ENCODE measurements around the gene ZNF804A. TPM values are rescaled to one million over a fixed set of nuclear protein-coding genes. Genes with fewer than 3 reads are reported as not detected.

ZNF804A gene
- total RNA-seq, 1 experiment from 2014 or later = 3.4 TPM

DNA sequence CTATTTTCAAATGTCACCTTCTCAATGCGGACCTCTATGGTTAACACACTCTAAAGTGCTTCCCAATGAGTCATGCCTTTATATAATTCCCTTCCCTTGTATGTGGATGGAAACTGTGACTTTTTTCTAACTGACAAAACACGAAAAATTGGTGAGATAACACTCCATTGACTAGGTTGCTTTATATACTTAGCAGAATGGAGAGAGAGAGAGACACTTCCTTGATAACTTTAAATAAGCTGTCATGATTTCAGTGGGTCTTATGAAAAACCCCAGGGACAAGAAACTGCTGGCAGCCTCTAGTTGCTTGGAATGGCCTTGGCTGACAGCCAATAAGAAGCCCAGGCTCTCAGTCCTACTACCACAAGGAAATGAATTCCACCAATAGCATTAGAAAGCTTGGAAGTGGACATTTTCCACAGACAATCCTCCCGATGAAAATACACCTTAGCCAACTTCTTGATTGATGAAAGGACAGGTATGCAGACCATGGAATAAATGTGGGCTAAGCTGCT lies 322.2 kb downstream of the ZNF804A start:
- DNase-seq (ENCODE audit: low spot score) = peak; percentile 66
- POLR2A ChIA-PET (ENCODE audit: low non-redundant PET) = no interaction called here
- no TSS peak for BruUV-seq (replicated peaks)
- Histone ChIP-seq H3K4me1 (ENCODE audit: insufficient read depth, low read length, poor library complexity, severe bottlenecking) (peaks cover 8% of the 10 kb centered on the region), H3K27ac (ENCODE audit: low read depth, low read length, poor library complexity, severe bottlenecking) (no peak overlapping the region), H3K9me3 (ENCODE audit: low read depth, low read length, poor library complexity, severe bottlenecking) (peaks cover 5% of the 10 kb centered on the region), H3K4me3 (ENCODE audit: low read depth, low read length, poor library complexity, severe bottlenecking) (no peak overlapping the region), H3K36me3 (ENCODE audit: insufficient read depth, low read length, poor library complexity, severe bottlenecking) (no peaks in the 10 kb centered on the region), H3K27me3 (replicated peaks; ENCODE audit: insufficient read depth, low read depth, low read length, poor library complexity) (no peaks in the 10 kb centered on the region)
- CTCF ChIA-PET = no interaction called here
- TF ChIP-seq, protein P1, sequence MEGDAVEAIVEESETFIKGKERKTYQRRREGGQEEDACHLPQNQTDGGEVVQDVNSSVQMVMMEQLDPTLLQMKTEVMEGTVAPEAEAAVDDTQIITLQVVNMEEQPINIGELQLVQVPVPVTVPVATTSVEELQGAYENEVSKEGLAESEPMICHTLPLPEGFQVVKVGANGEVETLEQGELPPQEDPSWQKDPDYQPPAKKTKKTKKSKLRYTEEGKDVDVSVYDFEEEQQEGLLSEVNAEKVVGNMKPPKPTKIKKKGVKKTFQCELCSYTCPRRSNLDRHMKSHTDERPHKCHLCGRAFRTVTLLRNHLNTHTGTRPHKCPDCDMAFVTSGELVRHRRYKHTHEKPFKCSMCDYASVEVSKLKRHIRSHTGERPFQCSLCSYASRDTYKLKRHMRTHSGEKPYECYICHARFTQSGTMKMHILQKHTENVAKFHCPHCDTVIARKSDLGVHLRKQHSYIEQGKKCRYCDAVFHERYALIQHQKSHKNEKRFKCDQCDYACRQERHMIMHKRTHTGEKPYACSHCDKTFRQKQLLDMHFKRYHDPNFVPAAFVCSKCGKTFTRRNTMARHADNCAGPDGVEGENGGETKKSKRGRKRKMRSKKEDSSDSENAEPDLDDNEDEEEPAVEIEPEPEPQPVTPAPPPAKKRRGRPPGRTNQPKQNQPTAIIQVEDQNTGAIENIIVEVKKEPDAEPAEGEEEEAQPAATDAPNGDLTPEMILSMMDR (conservative IDR thresholded peaks at IDR 0.05; ENCODE audit: low read depth, low read length) = no peak
- TF ChIP-seq EZH2 (IDR thresholded peaks at IDR 0.05; ENCODE audit: borderline replicate concordance, low read depth, low read length, poor library complexity, severe bottlenecking) = no peak
- intact Hi-C loops (cut with micrococcal nuclease; ENCODE audit: unreplicated experiment) = no loop called here

DNA sequence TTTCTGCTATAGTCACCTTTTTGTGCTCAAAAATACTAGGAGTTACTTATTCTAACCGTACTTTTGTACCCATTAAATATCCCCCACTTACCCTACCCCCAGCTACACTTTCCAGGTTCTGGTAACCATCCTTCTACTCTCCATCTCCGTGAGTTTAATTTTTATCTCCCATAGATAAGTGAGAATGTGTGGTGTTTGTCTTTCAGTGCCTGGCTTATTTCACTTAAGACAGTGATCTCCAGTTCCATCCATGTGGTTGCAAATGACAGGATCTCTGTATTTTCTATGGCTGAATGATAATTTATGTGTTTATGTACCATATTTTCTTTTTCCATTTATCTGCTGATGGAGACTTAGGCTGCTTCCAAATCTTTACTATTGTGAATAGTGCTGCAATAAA lies 323.3 kb downstream of the ZNF804A start:
- POLR2A ChIA-PET (ENCODE audit: low non-redundant PET) = interaction anchor here (0.6 kb wide), 1 partner anchor 280 kb away, joined by 3 read pairs; no protein-coding TSS in a partner anchor
- intact Hi-C loops (cut with micrococcal nuclease; ENCODE audit: unreplicated experiment) = no loop called here
- H3K9me3 ChIP-seq (ENCODE audit: low read depth, low read length, poor library complexity, severe bottlenecking) = peaks cover 17% of the 10 kb centered on the region
- H3K36me3 ChIP-seq (ENCODE audit: insufficient read depth, low read length, poor library complexity, severe bottlenecking) = no peaks in the 10 kb centered on the region
- CTCF ChIA-PET = no interaction called here
- no peaks in the 10 kb centered on the region for H3K27me3 ChIP-seq (replicated peaks; ENCODE audit: insufficient read depth, low read depth, low read length, poor library complexity)
- H3K4me1 ChIP-seq (ENCODE audit: insufficient read depth, low read length, poor library complexity, severe bottlenecking) = peaks cover 8% of the 10 kb centered on the region
- no TSS peak for BruUV-seq (replicated peaks)
- no peak overlapping the region for H3K4me3 ChIP-seq (ENCODE audit: low read depth, low read length, poor library complexity, severe bottlenecking)
- no peak overlapping the region for H3K27ac ChIP-seq (ENCODE audit: low read depth, low read length, poor library complexity, severe bottlenecking)
- no peak for DNase-seq (ENCODE audit: low spot score)
- TF ChIP-seq, protein P1 (conservative IDR thresholded peaks at IDR 0.05; ENCODE audit: low read depth, low read length) = no peak
- no peak for TF ChIP-seq EZH2 (IDR thresholded peaks at IDR 0.05; ENCODE audit: borderline replicate concordance, low read depth, low read length, poor library complexity, severe bottlenecking)

DNA sequence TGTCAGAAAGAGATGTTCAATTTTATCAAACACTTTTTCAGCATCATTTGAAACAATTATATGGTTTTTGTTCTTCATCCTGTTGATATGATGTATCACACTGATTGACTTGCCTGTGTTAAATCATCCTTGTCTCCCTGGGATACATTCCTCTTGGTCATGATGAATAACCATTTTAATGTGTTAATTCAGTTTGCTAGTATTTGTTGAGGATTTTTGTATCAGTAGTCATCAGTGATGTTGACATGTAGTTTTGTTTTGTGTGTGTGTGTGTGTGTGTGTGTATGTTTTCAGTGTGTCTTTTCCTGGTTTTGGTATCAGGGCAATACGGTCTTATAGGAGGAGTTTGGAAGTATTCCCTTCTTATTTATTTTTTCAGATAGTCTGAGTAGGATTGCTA lies 325.4 kb downstream of the ZNF804A start:
- ChIA-PET CTCF (no interaction called here), POLR2A (ENCODE audit: low non-redundant PET) (no interaction called here)
- Histone ChIP-seq H3K4me1 (ENCODE audit: insufficient read depth, low read length, poor library complexity, severe bottlenecking) (peaks cover 8% of the 10 kb centered on the region), H3K27me3 (replicated peaks; ENCODE audit: insufficient read depth, low read depth, low read length, poor library complexity) (no peaks in the 10 kb centered on the region), H3K36me3 (ENCODE audit: insufficient read depth, low read length, poor library complexity, severe bottlenecking) (no peaks in the 10 kb centered on the region), H3K9me3 (ENCODE audit: low read depth, low read length, poor library complexity, severe bottlenecking) (peaks cover 20% of the 10 kb centered on the region), H3K27ac (ENCODE audit: low read depth, low read length, poor library complexity, severe bottlenecking) (no peak overlapping the region), H3K4me3 (ENCODE audit: low read depth, low read length, poor library complexity, severe bottlenecking) (no peak overlapping the region)
- TF ChIP-seq, protein P1 (conservative IDR thresholded peaks at IDR 0.05; ENCODE audit: low read depth, low read length) = no peak
- TF ChIP-seq EZH2 (IDR thresholded peaks at IDR 0.05; ENCODE audit: borderline replicate concordance, low read depth, low read length, poor library complexity, severe bottlenecking) = no peak
- intact Hi-C loops (cut with micrococcal nuclease; ENCODE audit: unreplicated experiment) = no loop called here
- no peak for DNase-seq (ENCODE audit: low spot score)
- no TSS peak for BruUV-seq (replicated peaks)
